HL-60 (cell line): Measurements from ENCODE around the gene FOXC2.

Source experiments
- DNase-seq, 2 experiments: peaks; one replicate each; pipeline ENCODE4 v3.0.0-alpha.2; 2010 to 2020; ENCODE audit warnings: low read depth in 1 of 2, low spot score in 1 of 2
- H3K27ac ChIP-seq: fragments of 250-450 bp; sonication (Bioruptor Pico); replicated peaks from 2 replicates; pipeline ENCODE4 v1.5.1; 2020; ENCODE audit warnings: mild to moderate bottlenecking, moderate library complexity
- H3K27me3 ChIP-seq: fragments of 250-450 bp; sonication (Bioruptor Pico); 2 replicates; pipeline ENCODE4 v1.5.1; 2021; ENCODE audit warnings: mild to moderate bottlenecking, moderate library complexity; ENCODE audit not compliant: insufficient read depth, poor library complexity, severe bottlenecking
- H3K4me3 ChIP-seq: replicated peaks from 2 replicates; pipeline ENCODE4 v1.5.1; 2011; ENCODE audit warnings: mild to moderate bottlenecking, control low read depth, low read length; ENCODE audit not compliant: insufficient read depth
- CTCF ChIP-seq: IDR thresholded peaks from one replicate; pipeline ENCODE4 v1.5.1; 2011; ENCODE audit warnings: low read length, control low read depth, inconsistent platforms; ENCODE audit not compliant: insufficient read depth
- GABPA ChIP-seq: IDR thresholded peaks from 2 replicates; pipeline ENCODE4 v1.6.1; 2012; ENCODE audit warnings: low read depth
- POLR2AphosphoS5 ChIP-seq: IDR thresholded peaks from 2 replicates; pipeline ENCODE4 v1.6.1; 2012; ENCODE audit warnings: low read depth
- REST ChIP-seq: IDR thresholded peaks from 2 replicates; pipeline ENCODE4 v1.6.1; 2012; ENCODE audit warnings: low read depth; ENCODE audit not compliant: insufficient replicate concordance
- SPI1 ChIP-seq: IDR thresholded peaks from 2 replicates; pipeline ENCODE4 v1.6.1; 2012; ENCODE audit warnings: low read depth, mild to moderate bottlenecking, borderline replicate concordance

Gene FOXC2

GRCh38 chr16:86611525-86611855, 44.9 kb downstream of the FOXC2 start:
- no peaks in the 10 kb centered on the region for H3K27me3 ChIP-seq
- H3K27ac ChIP-seq: no peak overlapping the region
- DNase-seq: no peak
- H3K4me3 ChIP-seq: no peak overlapping the region
- TF ChIP-seq CTCF: no peak
- no peak for TF ChIP-seq REST
- TF ChIP-seq POLR2AphosphoS5: no peak
- TF ChIP-seq GABPA: no peak
- TF ChIP-seq SPI1: no peak

- no peak overlapping the region for H3K27ac ChIP-seq
- no peak overlapping the region for H3K4me3 ChIP-seq
- DNase-seq: no peak
- H3K27me3 ChIP-seq: no peaks in the 10 kb centered on the region
- TF ChIP-seq SPI1: no peak
- TF ChIP-seq REST: no peak
- TF ChIP-seq GABPA: no peak
- TF ChIP-seq CTCF: no peak
- no peak for TF ChIP-seq POLR2AphosphoS5
Measured at GRCh38 chr16:86611941-86612340, 45.3 kb downstream of the FOXC2 start.

- no peak overlapping the region for H3K4me3 ChIP-seq
Measured at GRCh38 chr16:86614699-86615098, 48.1 kb downstream of the FOXC2 start.

More at GRCh38 chr16:86614699-86615098, 48.1 kb downstream of the FOXC2 start:
- Histone ChIP-seq H3K27ac (no peak overlapping the region), H3K27me3 (no peaks in the 10 kb centered on the region)
- no peak for DNase-seq
- TF ChIP-seq GABPA (no peak), SPI1 (no peak), REST (no peak), CTCF (no peak)
